ENCODE measurements around the gene APOA1. TPM values are rescaled to one million over a fixed set of nuclear protein-coding genes. Genes with fewer than 3 reads are reported as not detected.

The APOA1 gene
- polyA plus RNA-seq, 2 donors: 0.08 to 0.10 TPM

GRCh38 chr11:116823031-116823843 is 14.2 kb downstream of the APOA1 start, which contains the start of gene APOA4:
Gene APOA4 (minus strand): TSS chr11:116823304. CDS start chr11:116823191, 113 bp downstream.
- H3K4me1 ChIP-seq (ENCODE audit: control insufficient read depth in 2 of 2, insufficient read depth in 2 of 2, low read length in 1 of 2): no peaks in the 10 kb centered on the region
- no peak within 1 kb of the TSS for H3K4me3 ChIP-seq (ENCODE audit: low read depth in 1 of 2, low read length in 2 of 2)

GRCh38 chr11:116822575-116822974 is 14.8 kb downstream of the APOA1 start:
- Histone ChIP-seq H3K27ac (ENCODE audit: low read depth in 2 of 2, low read length in 1 of 2) (no peak overlapping the region), H3K4me3 (ENCODE audit: low read depth in 1 of 2, low read length in 2 of 2) (no peak overlapping the region), H3K9me3 (ENCODE audit: control insufficient read depth in 2 of 2, insufficient read depth in 1 of 2, low read depth in 1 of 2, low read length in 1 of 2) (no peaks in the 10 kb centered on the region), H3K4me1 (ENCODE audit: control insufficient read depth in 2 of 2, insufficient read depth in 2 of 2, low read length in 1 of 2) (no peaks in the 10 kb centered on the region), H3K27me3 (ENCODE audit: control insufficient read depth in 1 of 2, insufficient read depth in 2 of 2, low read length in 2 of 2) (no peaks in the 10 kb centered on the region), H3K36me3 (ENCODE audit: control insufficient read depth in 2 of 2, insufficient read depth in 2 of 2, low read length in 1 of 2) (no peaks in the 10 kb centered on the region)
- 73 to 75% methylated on average over 5 of the region's 5 CpGs for WGBS, 2 donors

More at GRCh38 chr11:116823031-116823843, 14.2 kb downstream of the APOA1 start, which contains the start of gene APOA4:
- WGBS, 2 donors: 69 to 77% methylated on average over 16 of the region's 16 CpGs
- no peaks in the 10 kb centered on the region for H3K36me3 ChIP-seq (ENCODE audit: control insufficient read depth in 2 of 2, insufficient read depth in 2 of 2, low read length in 1 of 2)
- H3K27ac ChIP-seq (ENCODE audit: low read depth in 2 of 2, low read length in 1 of 2): no peak within 1 kb of the TSS
- H3K27me3 ChIP-seq (ENCODE audit: control insufficient read depth in 1 of 2, insufficient read depth in 2 of 2, low read length in 2 of 2): no peaks in the 10 kb centered on the region
- H3K9me3 ChIP-seq (ENCODE audit: control insufficient read depth in 2 of 2, insufficient read depth in 1 of 2, low read depth in 1 of 2, low read length in 1 of 2): no peaks in the 10 kb centered on the region

GRCh38 chr11:116821050-116821918 is 16.1 kb downstream of the APOA1 start:
- Histone ChIP-seq H3K9me3 (ENCODE audit: control insufficient read depth in 2 of 2, insufficient read depth in 1 of 2, low read depth in 1 of 2, low read length in 1 of 2) (no peaks in the 10 kb centered on the region), H3K4me1 (ENCODE audit: control insufficient read depth in 2 of 2, insufficient read depth in 2 of 2, low read length in 1 of 2) (no peaks in the 10 kb centered on the region), H3K36me3 (ENCODE audit: control insufficient read depth in 2 of 2, insufficient read depth in 2 of 2, low read length in 1 of 2) (no peaks in the 10 kb centered on the region), H3K27me3 (ENCODE audit: control insufficient read depth in 1 of 2, insufficient read depth in 2 of 2, low read length in 2 of 2) (no peaks in the 10 kb centered on the region), H3K27ac (ENCODE audit: low read depth in 2 of 2, low read length in 1 of 2) (no peak overlapping the region), H3K4me3 (ENCODE audit: low read depth in 1 of 2, low read length in 2 of 2) (no peak overlapping the region)
- 91 to 92% methylated on average over 51 of the region's 51 CpGs for WGBS, 2 donors

- Histone ChIP-seq H3K27me3 (ENCODE audit: control insufficient read depth in 1 of 2, insufficient read depth in 2 of 2, low read length in 2 of 2) (no peaks in the 10 kb centered on the region), H3K4me1 (ENCODE audit: control insufficient read depth in 2 of 2, insufficient read depth in 2 of 2, low read length in 1 of 2) (no peaks in the 10 kb centered on the region), H3K27ac (ENCODE audit: low read depth in 2 of 2, low read length in 1 of 2) (no peak overlapping the region), H3K9me3 (ENCODE audit: control insufficient read depth in 2 of 2, insufficient read depth in 1 of 2, low read depth in 1 of 2, low read length in 1 of 2) (no peaks in the 10 kb centered on the region), H3K4me3 (ENCODE audit: low read depth in 1 of 2, low read length in 2 of 2) (no peak overlapping the region), H3K36me3 (ENCODE audit: control insufficient read depth in 2 of 2, insufficient read depth in 2 of 2, low read length in 1 of 2) (no peaks in the 10 kb centered on the region)
- 80 to 83% methylated on average over 9 of the region's 9 CpGs for WGBS, 2 donors
Observed at GRCh38 chr11:116819049-116819448, 18.4 kb downstream of the APOA1 start.

GRCh38 chr11:116814502-116814901 is 22.9 kb downstream of the APOA1 start:
- Histone ChIP-seq H3K4me1 (ENCODE audit: control insufficient read depth in 2 of 2, insufficient read depth in 2 of 2, low read length in 1 of 2) (no peaks in the 10 kb centered on the region), H3K4me3 (ENCODE audit: low read depth in 1 of 2, low read length in 2 of 2) (no peak overlapping the region), H3K27me3 (ENCODE audit: control insufficient read depth in 1 of 2, insufficient read depth in 2 of 2, low read length in 2 of 2) (no peaks in the 10 kb centered on the region), H3K9me3 (ENCODE audit: control insufficient read depth in 2 of 2, insufficient read depth in 1 of 2, low read depth in 1 of 2, low read length in 1 of 2) (no peaks in the 10 kb centered on the region), H3K36me3 (ENCODE audit: control insufficient read depth in 2 of 2, insufficient read depth in 2 of 2, low read length in 1 of 2) (no peaks in the 10 kb centered on the region), H3K27ac (ENCODE audit: low read depth in 2 of 2, low read length in 1 of 2) (no peak overlapping the region)
- WGBS, 2 donors: 89 to 91% methylated on average over 6 of the region's 6 CpGs

GRCh38 chr11:116813781-116814471 is 23.5 kb downstream of the APOA1 start:
- Histone ChIP-seq H3K27ac (ENCODE audit: low read depth in 2 of 2, low read length in 1 of 2) (no peak overlapping the region), H3K4me1 (ENCODE audit: control insufficient read depth in 2 of 2, insufficient read depth in 2 of 2, low read length in 1 of 2) (no peaks in the 10 kb centered on the region), H3K9me3 (ENCODE audit: control insufficient read depth in 2 of 2, insufficient read depth in 1 of 2, low read depth in 1 of 2, low read length in 1 of 2) (no peaks in the 10 kb centered on the region), H3K4me3 (ENCODE audit: low read depth in 1 of 2, low read length in 2 of 2) (no peak overlapping the region), H3K36me3 (ENCODE audit: control insufficient read depth in 2 of 2, insufficient read depth in 2 of 2, low read length in 1 of 2) (no peaks in the 10 kb centered on the region), H3K27me3 (ENCODE audit: control insufficient read depth in 1 of 2, insufficient read depth in 2 of 2, low read length in 2 of 2) (no peaks in the 10 kb centered on the region)
- WGBS, 2 donors: 58 to 71% methylated on average over 5 of the region's 5 CpGs

- no peak overlapping the region for H3K4me3 ChIP-seq (ENCODE audit: low read depth in 1 of 2, low read length in 2 of 2)
- no peaks in the 10 kb centered on the region for H3K4me1 ChIP-seq (ENCODE audit: control insufficient read depth in 2 of 2, insufficient read depth in 2 of 2, low read length in 1 of 2)
- no peaks in the 10 kb centered on the region for H3K36me3 ChIP-seq (ENCODE audit: control insufficient read depth in 2 of 2, insufficient read depth in 2 of 2, low read length in 1 of 2)
- WGBS, 2 donors: 71 to 83% methylated on average over 1 of the region's 1 CpG
- no peaks in the 10 kb centered on the region for H3K27me3 ChIP-seq (ENCODE audit: control insufficient read depth in 1 of 2, insufficient read depth in 2 of 2, low read length in 2 of 2)
- H3K9me3 ChIP-seq (ENCODE audit: control insufficient read depth in 2 of 2, insufficient read depth in 1 of 2, low read depth in 1 of 2, low read length in 1 of 2): no peaks in the 10 kb centered on the region
- no peak overlapping the region for H3K27ac ChIP-seq (ENCODE audit: low read depth in 2 of 2, low read length in 1 of 2)
Observed at GRCh38 chr11:116813170-116813569, 24.3 kb downstream of the APOA1 start.

GRCh38 chr11:116812109-116812508 is 25.3 kb downstream of the APOA1 start:
- no peaks in the 10 kb centered on the region for H3K9me3 ChIP-seq (ENCODE audit: control insufficient read depth in 2 of 2, insufficient read depth in 1 of 2, low read depth in 1 of 2, low read length in 1 of 2)
- no peak overlapping the region for H3K27ac ChIP-seq (ENCODE audit: low read depth in 2 of 2, low read length in 1 of 2)
- no peaks in the 10 kb centered on the region for H3K4me1 ChIP-seq (ENCODE audit: control insufficient read depth in 2 of 2, insufficient read depth in 2 of 2, low read length in 1 of 2)
- WGBS, 2 donors: 92 to 95% methylated on average over 4 of the region's 4 CpGs
- H3K36me3 ChIP-seq (ENCODE audit: control insufficient read depth in 2 of 2, insufficient read depth in 2 of 2, low read length in 1 of 2): no peaks in the 10 kb centered on the region
- H3K27me3 ChIP-seq (ENCODE audit: control insufficient read depth in 1 of 2, insufficient read depth in 2 of 2, low read length in 2 of 2): no peaks in the 10 kb centered on the region
- H3K4me3 ChIP-seq (ENCODE audit: low read depth in 1 of 2, low read length in 2 of 2): no peak overlapping the region

- H3K9me3 ChIP-seq (ENCODE audit: control insufficient read depth in 2 of 2, insufficient read depth in 1 of 2, low read depth in 1 of 2, low read length in 1 of 2): no peaks in the 10 kb centered on the region
- no peaks in the 10 kb centered on the region for H3K4me1 ChIP-seq (ENCODE audit: control insufficient read depth in 2 of 2, insufficient read depth in 2 of 2, low read length in 1 of 2)
- no peaks in the 10 kb centered on the region for H3K27me3 ChIP-seq (ENCODE audit: control insufficient read depth in 1 of 2, insufficient read depth in 2 of 2, low read length in 2 of 2)
- 79 to 83% methylated on average over 3 of the region's 3 CpGs for WGBS, 2 donors
- H3K36me3 ChIP-seq (ENCODE audit: control insufficient read depth in 2 of 2, insufficient read depth in 2 of 2, low read length in 1 of 2): no peaks in the 10 kb centered on the region
- no peak overlapping the region for H3K27ac ChIP-seq (ENCODE audit: low read depth in 2 of 2, low read length in 1 of 2)
- H3K4me3 ChIP-seq (ENCODE audit: low read depth in 1 of 2, low read length in 2 of 2): no peak overlapping the region
Observed at GRCh38 chr11:116811194-116811593, 26.2 kb downstream of the APOA1 start.
